Stimulated activated CD4-positive, alpha-beta T cell treated with anti-CD3 and anti-CD28 coated beads, Interleukin-15, amount 100 ng/mL, for 1 hour (primary cell): ENCODE results near the gene KANSL1.

Experiments used
- DNase-seq, 2 donors: peaks; one replicate each; pipeline ENCODE4 v3.0.0-alpha.2; 2020; ENCODE audit warnings: low read depth in 1 of 2, low spot score in 1 of 2

KANSL1 gene

DNA sequence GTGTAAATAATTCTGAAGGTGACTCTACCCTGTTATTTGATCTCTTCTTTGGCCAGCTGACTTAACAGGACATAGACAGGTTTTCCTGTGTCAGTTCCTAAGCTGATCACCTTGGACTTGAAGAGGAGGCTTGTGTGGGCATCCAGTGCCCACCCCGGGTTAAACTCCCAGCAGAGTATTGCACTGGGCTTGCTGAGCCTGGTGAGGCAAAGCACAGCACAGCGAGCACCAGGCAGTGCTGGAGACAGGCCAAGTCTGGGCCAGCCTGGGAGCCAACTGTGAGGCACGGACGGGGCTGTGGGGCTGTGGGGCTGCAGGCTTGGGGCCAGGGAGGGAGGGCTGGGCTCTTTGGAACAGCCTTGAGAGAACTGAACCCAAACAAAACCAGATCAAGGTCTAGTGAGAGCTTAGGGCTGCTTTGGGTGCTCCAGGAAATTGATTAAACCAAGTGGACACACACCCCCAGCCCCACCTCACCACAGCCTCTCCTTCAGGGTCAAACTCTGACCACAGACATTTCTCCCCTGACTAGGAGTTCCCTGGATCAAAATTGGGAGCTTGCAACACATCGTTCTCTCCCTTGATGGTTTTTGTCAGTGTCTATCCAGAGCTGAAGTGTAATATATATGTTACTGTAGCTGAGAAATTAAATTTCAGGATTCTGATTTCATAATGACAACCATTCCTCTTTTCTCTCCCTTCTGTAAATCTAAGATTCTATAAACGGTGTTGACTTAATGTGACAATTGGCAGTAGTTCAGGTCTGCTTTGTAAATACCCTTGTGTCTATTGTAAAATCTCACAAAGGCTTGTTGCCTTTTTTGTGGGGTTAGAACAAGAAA is 189.1 kb downstream of the KANSL1 start:
- DNase-seq, result no peak

DNA sequence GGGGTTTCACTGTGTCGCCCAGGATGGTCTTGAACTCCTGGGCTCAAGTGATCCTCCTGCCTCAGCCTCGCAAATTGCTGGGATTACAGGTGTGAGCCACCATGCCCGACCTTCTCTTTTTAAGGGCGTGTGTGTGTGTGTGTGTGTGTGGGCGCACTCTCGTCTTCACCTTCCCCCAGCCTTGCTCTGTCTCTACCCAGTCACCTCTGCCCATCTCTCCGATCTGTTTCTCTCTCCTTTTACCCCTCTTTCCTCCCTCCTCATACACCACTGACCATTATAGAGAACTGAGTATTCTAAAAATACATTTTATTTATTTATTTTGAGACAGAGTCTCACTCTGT is 190.3 kb downstream of the KANSL1 start:
- no peak for DNase-seq

DNA sequence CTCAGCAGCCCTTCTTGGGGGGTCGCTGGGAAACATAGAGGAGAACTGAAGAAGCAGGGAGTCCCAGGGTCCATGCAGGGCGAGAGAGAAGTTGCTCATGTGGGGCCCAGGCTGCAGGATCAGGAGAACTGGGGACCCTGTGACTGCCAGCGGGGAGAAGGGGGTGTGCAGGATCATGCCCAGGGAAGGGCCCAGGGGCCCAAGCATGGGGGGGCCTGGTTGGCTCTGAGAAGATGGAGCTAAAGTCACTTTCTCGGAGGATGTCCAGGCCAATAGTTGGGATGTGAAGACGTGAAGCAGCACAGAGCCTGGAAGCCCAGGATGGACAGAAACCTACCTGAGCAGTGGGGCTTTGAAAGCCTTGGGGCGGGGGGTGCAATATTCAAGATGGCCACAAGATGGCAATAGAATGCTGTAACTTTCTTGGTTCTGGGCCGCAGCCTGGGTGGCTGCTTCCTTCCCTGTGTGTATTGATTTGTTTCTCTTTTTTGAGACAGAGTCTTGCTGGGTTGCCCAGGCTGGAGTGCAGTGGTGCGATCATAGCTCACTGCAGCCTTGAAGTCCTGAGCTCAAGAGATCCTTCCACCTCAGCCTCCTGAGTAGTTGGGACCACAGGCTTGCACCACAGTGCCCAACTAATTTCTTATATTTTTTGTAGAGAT is 190.8 kb downstream of the KANSL1 start:
- peak; percentile 46 to 59 for DNase-seq

DNA sequence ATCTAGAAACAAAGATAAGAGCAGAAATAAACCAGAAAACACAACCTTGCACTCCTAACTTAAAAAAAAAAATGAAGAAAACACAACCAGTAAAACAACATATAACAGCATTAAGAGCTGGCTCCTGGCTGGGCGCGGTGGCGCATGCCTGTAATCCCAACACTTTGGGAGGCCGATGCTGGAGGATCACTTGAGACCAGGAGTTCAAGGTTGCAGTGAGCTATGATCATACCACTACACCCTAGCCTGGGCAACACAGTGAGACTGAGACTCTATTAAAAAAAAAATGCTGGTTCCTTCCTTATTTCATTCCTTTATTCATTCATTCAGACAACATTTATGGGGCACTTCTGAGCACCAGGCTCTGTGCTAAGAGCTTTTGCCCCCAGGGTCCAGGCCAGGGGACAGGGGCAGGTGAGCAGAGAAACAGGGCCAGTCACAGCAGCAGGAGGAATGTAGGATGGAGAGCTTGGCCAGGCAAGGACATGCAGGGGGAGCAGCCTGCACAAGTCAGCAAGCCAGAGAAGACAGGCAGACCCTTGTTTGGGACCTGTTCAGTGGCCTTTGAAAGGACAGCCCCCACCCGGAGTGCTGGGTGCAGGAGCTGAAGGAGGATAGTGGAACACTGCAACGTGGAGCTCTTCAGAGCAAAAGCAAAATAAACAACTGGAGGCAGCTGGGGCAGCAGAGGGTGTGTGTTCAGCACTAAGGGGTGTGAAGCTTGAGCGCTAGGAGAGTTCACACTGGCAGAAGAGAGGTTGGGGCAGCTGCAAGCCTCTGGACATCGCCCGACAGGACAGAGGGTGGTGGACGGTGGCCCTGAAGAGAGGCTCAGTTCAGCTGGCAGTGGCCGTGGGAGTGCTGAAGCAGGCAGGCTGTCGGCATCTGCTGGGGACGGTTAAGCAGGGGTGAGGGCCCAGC is 191.6 kb downstream of the KANSL1 start:
- DNase-seq, result no peak

DNA sequence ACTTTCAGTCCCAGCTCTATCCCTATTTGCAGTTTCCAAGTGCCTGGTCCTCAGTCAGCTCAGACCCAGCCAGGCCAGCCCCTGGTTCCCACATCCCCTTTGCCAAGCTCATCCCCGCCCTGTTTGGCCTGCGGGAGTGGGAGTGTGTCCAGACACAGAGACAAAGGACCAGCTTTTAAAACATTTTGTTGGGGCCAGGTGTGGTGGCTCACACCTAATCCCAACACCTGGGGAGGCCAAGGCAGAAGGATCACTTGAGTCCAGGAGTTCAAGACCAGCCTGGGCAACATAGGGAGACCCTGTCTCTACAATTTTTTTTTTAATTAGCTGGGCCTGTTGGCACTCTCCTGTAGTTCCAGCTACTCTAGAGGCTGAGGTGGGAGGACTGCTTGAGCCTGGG is 192.5 kb downstream of the KANSL1 start:
- no peak for DNase-seq

DNA sequence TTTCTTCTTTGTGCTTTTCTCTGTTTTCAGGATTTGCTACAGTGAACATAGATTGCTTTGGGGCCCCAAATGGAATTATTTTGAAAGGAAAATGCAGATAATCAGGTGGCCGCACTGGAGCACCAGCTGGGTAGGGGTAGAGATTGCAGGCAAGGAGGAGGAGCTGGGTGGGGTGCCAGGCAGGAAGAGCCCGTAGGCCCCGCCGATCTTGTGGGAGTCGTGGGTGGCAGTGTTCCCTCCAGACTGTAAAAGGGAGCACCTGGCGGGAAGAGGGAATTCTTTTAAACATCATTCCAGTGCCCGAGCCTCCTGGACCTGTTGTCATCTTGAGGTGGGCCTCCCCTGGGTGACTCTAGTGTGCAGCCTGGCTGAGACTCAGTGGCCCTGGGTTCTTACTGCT is 192.9 kb downstream of the KANSL1 start:
- no peak for DNase-seq

DNA sequence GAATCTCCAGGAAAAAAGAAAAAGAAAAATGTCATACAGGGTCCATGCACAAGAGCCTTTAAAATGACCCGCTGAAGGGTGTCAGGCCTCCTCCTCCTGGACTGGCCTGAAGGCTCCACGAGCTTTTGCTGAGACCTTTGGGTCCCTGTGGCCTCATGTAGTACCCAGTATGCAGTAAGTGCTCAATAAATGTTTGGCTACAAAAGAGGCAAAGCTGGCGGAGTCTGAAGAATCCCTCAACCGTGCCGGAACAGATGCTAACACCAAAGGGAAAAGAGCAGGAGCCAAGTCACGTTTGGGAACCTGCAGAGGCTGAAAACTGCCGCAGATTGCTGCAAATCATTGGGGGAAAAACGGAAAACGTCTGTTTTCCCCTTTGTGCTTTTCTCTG is 193.3 kb downstream of the KANSL1 start:
- DNase-seq, result no peak

DNA sequence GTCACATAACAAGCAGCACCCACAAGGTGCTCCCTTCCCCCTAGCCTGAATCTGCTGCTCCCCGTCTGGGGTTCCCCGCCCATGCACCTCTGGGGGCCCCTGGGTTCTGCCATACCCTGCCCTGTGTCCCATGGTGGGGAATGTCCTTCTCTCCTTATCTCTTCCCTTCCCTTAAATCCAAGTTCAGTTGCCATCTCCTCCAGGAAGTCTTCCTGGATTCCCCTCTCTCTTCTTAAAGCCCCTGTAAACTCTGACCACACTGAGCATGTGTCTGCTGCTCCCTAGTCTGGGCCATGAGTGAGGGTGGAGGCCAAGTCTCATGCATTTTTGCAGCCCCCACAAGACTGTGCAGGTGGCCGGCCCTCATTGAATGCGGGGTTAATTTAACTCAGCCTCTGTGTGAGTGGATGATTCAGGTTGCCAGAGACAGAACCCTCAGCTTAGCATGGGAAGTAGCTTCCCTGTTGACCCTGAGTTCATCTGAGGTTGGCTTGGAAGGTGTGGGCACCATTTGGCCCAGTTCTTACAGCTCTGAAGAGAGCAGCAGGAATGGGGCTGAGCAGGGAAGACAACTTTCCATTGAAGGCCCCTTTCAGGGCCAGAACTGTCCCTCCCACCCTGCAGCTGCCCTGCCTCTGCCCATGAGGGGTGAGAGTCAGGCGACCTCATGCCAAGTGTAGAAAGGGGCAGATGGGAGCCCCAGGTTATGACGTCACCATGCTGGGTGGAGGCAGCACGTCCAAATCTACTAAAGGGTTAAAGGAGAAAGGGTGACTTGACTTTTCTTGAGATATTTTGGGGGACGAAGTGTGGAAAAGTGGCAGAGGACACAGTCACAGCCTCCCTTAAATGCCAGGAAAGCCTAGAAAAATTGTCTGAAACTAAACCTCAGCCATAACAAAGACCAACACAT is 194.0 kb downstream of the KANSL1 start, which contains the start of gene STH:
TSS of gene STH (plus strand) at position 264 of the 913 bp plus-strand sequence. CDS start at position 294, 30 bp downstream.
- DNase-seq, result no peak

DNA sequence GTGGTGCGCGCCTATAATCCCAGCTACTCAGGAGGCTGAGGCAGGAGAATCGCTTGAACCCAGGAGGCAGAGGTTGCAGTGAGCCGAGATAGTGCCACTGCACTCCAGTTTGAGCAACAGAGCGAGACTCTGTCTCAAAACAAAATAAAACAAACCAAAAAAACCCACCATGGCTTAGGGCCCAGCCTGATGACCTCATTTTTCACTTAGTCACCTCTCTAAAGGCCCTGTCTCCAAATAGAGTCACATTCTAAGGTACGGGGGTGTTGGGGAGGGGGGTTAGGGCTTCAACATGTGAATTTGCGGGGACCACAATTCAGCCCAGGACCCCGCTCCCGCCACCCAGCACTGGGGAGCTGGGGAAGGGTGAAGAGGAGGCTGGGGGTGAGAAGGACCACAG is 195.6 kb downstream of the KANSL1 start:
- no peak for DNase-seq

DNA sequence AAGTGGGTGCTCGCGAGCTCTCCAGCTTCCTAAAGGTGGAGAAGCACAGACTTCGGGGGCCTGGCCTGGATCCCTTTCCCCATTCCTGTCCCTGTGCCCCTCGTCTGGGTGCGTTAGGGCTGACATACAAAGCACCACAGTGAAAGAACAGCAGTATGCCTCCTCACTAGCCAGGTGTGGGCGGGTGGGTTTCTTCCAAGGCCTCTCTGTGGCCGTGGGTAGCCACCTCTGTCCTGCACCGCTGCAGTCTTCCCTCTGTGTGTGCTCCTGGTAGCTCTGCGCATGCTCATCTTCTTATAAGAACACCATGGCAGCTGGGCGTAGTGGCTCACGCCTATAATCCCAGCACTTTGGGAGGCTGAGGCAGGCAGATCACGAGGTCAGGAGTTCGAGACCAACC is 196.1 kb downstream of the KANSL1 start:
- no peak for DNase-seq

DNA sequence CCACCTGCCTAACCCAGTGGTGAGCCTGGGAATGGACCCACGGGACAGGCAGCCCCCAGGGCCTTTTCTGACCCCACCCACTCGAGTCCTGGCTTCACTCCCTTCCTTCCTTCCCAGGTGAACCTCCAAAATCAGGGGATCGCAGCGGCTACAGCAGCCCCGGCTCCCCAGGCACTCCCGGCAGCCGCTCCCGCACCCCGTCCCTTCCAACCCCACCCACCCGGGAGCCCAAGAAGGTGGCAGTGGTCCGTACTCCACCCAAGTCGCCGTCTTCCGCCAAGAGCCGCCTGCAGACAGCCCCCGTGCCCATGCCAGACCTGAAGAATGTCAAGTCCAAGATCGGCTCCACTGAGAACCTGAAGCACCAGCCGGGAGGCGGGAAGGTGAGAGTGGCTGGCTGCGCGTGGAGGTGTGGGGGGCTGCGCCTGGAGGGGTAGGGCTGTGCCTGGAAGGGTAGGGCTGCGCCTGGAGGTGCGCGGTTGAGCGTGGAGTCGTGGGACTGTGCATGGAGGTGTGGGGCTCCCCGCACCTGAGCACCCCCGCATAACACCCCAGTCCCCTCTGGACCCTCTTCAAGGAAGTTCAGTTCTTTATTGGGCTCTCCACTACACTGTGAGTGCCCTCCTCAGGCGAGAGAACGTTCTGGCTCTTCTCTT is 196.8 kb downstream of the KANSL1 start:
- DNase-seq, result no peak

DNA sequence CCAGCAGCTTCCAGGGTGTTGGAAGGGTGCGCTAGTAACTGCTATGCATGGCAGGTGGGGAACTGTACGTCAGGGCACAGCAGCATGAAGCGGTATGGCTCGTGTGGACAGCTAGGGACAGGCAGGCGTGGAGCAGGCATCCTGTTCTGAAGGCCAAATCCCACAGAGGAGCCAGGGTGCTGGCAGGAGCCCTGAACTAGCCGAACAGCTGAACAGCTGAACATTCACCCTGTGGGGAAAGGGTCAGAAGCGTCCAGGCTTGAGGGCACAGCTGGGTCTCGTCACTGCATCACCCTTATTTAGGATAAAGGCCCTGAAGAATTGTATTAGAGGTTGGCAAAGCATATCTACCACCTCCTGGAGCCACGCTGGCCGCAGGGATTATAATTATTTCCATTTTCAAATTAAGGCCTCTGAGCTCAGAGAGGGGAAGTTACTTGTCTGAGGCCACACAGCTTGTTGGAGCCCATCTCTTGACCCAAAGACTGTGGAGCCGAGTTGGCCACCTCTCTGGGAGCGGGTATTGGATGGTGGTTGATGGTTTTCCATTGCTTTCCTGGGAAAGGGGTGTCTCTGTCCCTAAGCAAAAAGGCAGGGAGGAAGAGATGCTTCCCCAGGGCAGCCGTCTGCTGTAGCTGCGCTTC is 197.5 kb downstream of the KANSL1 start:
- no peak for DNase-seq

DNA sequence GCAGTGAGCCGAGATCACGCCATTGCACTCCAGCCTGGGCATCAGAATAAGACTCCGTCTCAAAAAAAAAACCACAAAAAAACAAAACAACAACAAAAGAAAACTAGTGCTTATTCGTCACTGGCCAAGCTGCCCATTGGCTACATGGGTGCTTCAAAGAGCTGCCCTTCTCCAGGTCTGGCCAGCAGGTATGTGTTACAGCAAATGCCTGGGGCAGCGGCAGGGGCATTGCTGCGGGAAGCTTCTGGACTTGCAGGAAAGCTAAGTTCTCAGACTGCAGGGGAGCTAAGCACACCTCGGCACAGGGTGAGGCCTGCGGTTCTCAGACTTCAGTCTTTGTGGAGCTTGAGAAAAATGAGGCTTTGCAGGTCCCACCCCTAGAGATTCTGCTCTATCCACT is 198.2 kb downstream of the KANSL1 start:
- DNase-seq, result no peak

DNA sequence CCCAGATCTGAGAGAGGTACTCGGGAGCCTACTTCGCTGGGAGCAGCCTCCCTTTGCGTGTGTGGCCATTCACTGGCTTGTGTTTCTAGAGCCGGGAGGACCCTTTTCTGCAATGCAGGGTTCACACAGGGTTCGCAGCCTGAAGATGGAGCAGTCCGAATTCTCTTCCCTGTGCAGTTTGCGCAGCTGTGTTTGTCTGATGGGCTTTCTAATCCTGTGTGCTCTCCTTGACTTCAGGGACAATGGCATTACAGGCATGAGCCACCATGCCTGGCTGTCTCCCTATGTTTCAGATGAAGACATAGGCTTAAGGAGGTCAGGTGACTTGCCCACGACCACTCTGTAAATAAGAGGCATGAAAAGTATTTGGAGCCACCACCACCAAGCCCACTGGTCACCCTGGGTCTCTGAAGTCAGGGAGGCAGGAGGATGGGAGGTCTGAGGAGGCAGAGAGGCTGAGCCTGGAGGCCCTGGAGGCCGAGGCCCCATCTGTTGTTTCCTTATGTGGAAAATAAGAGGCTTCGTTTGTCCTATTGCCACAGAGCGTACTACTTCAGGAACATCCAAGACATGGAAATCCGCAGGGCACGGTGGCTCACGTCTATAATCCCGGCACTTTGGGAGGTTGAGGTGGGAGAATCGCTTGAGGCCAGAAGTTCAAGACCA is 199.1 kb downstream of the KANSL1 start:
- no peak for DNase-seq

DNA sequence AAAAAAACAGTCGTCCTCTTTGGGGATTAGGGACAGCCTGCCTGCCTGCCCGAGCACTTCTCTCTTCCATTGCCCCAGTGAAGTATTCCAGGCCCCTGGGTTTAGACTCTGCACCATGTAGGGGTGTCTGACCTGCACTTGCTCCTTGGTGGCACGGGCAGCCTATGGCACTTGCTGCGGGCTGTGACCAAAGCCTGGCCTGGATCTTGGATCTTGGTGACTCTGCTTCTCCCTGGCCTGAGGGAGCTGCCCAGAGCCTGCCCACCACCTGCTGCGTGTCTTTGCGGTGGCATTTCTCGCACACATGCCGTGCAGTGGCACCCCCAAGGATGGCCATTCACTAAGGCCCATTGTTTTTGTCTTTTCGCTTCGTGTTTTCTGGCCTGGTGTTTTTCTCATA is 200.3 kb downstream of the KANSL1 start:
- no peak for DNase-seq

DNA sequence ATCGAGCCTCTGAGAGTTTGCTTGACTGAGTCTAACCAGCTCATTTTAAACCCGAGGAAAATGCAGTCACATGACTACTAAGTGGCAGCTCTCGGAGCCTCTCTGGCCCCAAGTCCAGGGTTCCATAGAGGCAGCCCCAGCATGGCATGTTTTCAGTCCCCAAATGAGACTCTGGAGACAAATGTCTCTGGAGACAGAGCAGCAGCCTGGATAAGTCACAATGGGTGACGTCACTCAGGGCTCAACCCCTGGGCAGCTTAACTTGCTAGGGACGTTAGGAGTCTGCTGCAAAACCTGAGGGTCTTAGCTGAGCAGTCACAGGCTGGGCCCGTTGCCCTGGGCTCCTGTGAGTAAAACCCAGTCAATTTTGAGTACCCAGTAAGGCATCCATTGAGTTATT is 201.1 kb downstream of the KANSL1 start:
- no peak for DNase-seq

DNA sequence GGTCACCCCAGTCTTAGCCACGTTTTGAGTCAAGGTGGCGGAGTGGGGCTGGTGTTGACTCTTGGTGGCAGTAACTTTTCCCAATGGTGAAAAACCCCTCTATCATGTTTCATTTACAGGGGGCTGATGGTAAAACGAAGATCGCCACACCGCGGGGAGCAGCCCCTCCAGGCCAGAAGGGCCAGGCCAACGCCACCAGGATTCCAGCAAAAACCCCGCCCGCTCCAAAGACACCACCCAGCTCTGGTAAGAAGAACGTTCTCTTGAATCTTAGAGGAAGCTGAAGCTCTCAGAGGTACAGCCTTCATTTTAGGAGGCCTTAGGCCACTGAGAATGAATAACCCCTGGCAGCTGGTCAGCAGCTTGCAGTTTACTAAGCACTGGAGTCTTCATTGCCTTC is 201.9 kb downstream of the KANSL1 start:
- DNase-seq, result no peak

DNA sequence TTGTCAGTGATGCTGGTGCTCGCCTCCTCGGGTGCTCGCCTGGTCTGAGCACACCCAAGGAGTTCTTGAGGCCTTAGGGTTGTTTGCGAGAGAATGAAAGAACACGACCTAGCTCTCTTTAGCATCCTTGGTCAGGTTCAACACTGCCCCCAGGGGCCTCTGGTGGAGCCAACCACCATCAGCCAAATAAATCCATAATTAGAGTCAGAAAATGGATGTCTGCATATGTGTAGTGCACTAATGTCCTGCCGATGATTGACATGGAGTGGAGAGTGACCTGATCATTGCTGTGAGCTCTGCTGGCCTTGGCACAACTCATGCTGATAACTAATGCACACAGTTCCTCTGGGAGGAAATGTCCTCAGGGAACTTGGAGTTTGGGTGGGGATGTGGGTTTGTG is 202.3 kb downstream of the KANSL1 start:
- no peak for DNase-seq

DNA sequence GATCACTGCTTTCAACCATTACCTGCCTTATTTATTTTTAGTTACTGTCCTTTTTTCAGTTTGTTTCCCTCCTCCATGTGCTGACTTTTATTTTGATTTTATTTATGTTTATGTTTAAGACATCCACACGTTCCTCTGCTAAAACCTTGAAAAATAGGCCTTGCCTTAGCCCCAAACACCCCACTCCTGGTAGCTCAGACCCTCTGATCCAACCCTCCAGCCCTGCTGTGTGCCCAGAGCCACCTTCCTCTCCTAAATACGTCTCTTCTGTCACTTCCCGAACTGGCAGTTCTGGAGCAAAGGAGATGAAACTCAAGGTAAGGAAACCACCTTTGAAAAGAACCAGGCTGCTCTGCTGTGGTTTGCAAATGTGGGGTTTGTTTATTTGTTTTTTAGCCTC is 203.5 kb downstream of the KANSL1 start:
- no peak for DNase-seq
